HCT116 (cell line): ENCODE results near the gene SASS6. TPM values are rescaled to one million over a fixed set of nuclear protein-coding genes. Genes with fewer than 3 reads are reported as not detected.

Experiments used
- ATAC-seq: fragments of 200-7000 bp; cut with Tn5 transposase; 2 replicates; pipeline ENCODE4 v1.9.1; 2020; ENCODE audit warnings: mild to moderate bottlenecking, moderate library complexity
- BruUV-seq: library from RNA; stranded (reverse); fragments of 400-500 nt; replicated peaks from 2 replicates; lab custom pipeline; 2021; lab: Mats Ljungman, UMichigan
- CTCF ChIA-PET: fragments of 300-600 bp; sonication (Branson Sonifier 250); formaldehyde crosslinking; loops from one replicate; lab custom pipeline; 2021; ENCODE audit warnings: antibody characterized with exemption; lab: Charles Lee
- POLR2A ChIA-PET: fragments of 300-600, 350-600 bp; sonication (Branson Sonifier 250); formaldehyde crosslinking; loops from one replicate; lab custom pipeline; 2021; ENCODE audit warnings: antibody characterized with exemption; lab: Charles Lee
- RAD21 ChIA-PET, 2 experiments: fragments of 300-600 bp; sonication (Branson Sonifier 250); formaldehyde crosslinking; loops; one replicate each; lab custom pipeline; 2023; ENCODE audit warnings: low total read pairs in 2 of 2; ENCODE audit not compliant: uncharacterized antibody in 2 of 2, unreplicated experiment in 2 of 2, low non-redundant PET in 1 of 2; lab: Charles Lee
- DNase-seq: peaks from one replicate; pipeline ENCODE4 v3.0.0-alpha.2; 2010; ENCODE audit warnings: low read depth, low spot score
- H2AFZ ChIP-seq: fragments of 200-600 bp; shearing (Covaris generic), sonication (generic); 2 replicates; pipeline ENCODE4 v1.6.1; 2017; ENCODE audit warnings: low read depth, mixed run types, mixed read lengths, antibody characterized with exemption, low read length; ENCODE audit not compliant: poor library complexity, severe bottlenecking
- H3K27ac ChIP-seq: 2 replicates; pipeline ENCODE4 v1.5.1; 2012; ENCODE audit warnings: low read depth, low read length
- H3K27me3 ChIP-seq: fragments of 200-600 bp; sonication (generic); 2 replicates; pipeline ENCODE4 v1.6.1; 2016; ENCODE audit warnings: mixed run types, low read length, mixed read lengths; ENCODE audit not compliant: insufficient read depth
- H3K36me3 ChIP-seq, 2 experiments: fragments of 200-500 bp in 1 of 2; fragments of 200-600 bp in 1 of 2; sonication (Bioruptor generic) in 1 of 2; sonication (generic) in 1 of 2; 2 replicates each; pipeline versions ENCODE4 v1.5.1 to v1.6.1; 2014 to 2016; ENCODE audit warnings: low read length in 2 of 2, inconsistent platforms in 1 of 2, mixed read lengths in 1 of 2, mixed run types in 1 of 2; ENCODE audit not compliant: insufficient read depth in 2 of 2, control insufficient read depth in 1 of 2
- H3K4me1 ChIP-seq, 2 experiments: fragments of 200-600 bp in 1 of 2; sonication (generic) in 1 of 2; 2 replicates each; pipeline versions ENCODE4 v1.5.1 to v1.6.1; 2012 to 2017; ENCODE audit warnings: low read length in 2 of 2, inconsistent platforms in 1 of 2, mild to moderate bottlenecking in 1 of 2, mixed read lengths in 1 of 2, mixed run types in 1 of 2, moderate library complexity in 1 of 2; ENCODE audit not compliant: insufficient read depth in 2 of 2, control insufficient read depth in 1 of 2
- H3K4me2 ChIP-seq: fragments of 200-600 bp; sonication (generic); 2 replicates; pipeline ENCODE4 v1.6.1; 2017; ENCODE audit warnings: mixed run types, low read length, mixed read lengths
- H3K4me3 ChIP-seq, 2 experiments: fragments of 200-600 bp in 1 of 2; sonication (generic) in 1 of 2; replicated peaks in 1 of 2; 2 replicates each; pipeline ENCODE4 v1.5.1; 2011 to 2016; ENCODE audit warnings: low read length in 2 of 2, control low read depth in 1 of 2, low read depth in 1 of 2, mild to moderate bottlenecking in 1 of 2, mixed read lengths in 1 of 2, mixed run types in 1 of 2
- H3K79me2 ChIP-seq: fragments of 200-600 bp; sonication (generic); 2 replicates; pipeline ENCODE4 v1.6.1; 2017; ENCODE audit warnings: mild to moderate bottlenecking, mixed run types, low read length, moderate library complexity, mixed read lengths; ENCODE audit not compliant: insufficient read depth
- H3K9ac ChIP-seq: fragments of 200-600 bp; sonication (generic); 2 replicates; pipeline ENCODE4 v1.6.1; 2016; ENCODE audit warnings: low read length, mixed read lengths
- H3K9me2 ChIP-seq: fragments of 200-600 bp; sonication (generic), shearing (Covaris generic); 2 replicates; pipeline ENCODE4 v1.6.1; 2017; ENCODE audit warnings: mixed run types, mild to moderate bottlenecking, moderate library complexity; ENCODE audit not compliant: insufficient read depth
- H3K9me3 ChIP-seq, 2 experiments: fragments of 200-500 bp in 1 of 2; fragments of 200-600 bp in 1 of 2; sonication (Bioruptor generic) in 1 of 2; sonication (generic) in 1 of 2; 2 replicates each; pipeline ENCODE4 v1.6.1; 2014 to 2017; ENCODE audit warnings: low read length in 2 of 2, mixed read lengths in 2 of 2, inconsistent platforms in 1 of 2, low read depth in 1 of 2, mild to moderate bottlenecking in 1 of 2, mixed run types in 1 of 2, moderate library complexity in 1 of 2; ENCODE audit not compliant: control insufficient read depth in 1 of 2, insufficient read depth in 1 of 2
- H4K20me1 ChIP-seq: fragments of 200-600 bp; sonication (generic), shearing (Covaris generic); 2 replicates; pipeline ENCODE4 v1.6.1; 2017; ENCODE audit warnings: mixed run types, mild to moderate bottlenecking, moderate library complexity; ENCODE audit not compliant: insufficient read depth
- CEBPB ChIP-seq: IDR thresholded peaks from 2 replicates; pipeline ENCODE4 v1.6.1; 2012; ENCODE audit warnings: low read depth
- ELF1 ChIP-seq: IDR thresholded peaks from 2 replicates; pipeline ENCODE4 v1.6.1; 2012; ENCODE audit warnings: low read depth, borderline replicate concordance
- EZH2 ChIP-seq: fragments of 200-600 bp; sonication (generic); IDR thresholded peaks from 2 replicates; pipeline ENCODE4 v1.6.1; 2017; ENCODE audit warnings: antibody characterized with exemption, mixed run types
- FOSL1 ChIP-seq: IDR thresholded peaks from 2 replicates; pipeline ENCODE4 v1.6.1; 2012; ENCODE audit warnings: low read depth
- JUND ChIP-seq: IDR thresholded peaks from 2 replicates; pipeline ENCODE4 v1.6.1; 2012
- POLR2A ChIP-seq: IDR thresholded peaks from 2 replicates; pipeline ENCODE4 v1.7.0; 2011; ENCODE audit warnings: borderline replicate concordance; ENCODE audit not compliant: insufficient read depth, insufficient read length; ENCODE audit errors: extremely low read depth
- POLR2AphosphoS5 ChIP-seq: IDR thresholded peaks from 2 replicates; pipeline ENCODE4 v1.6.1; 2011; ENCODE audit warnings: mild to moderate bottlenecking, low read depth, low read length, moderate library complexity
- RAD21 ChIP-seq: IDR thresholded peaks from 2 replicates; pipeline ENCODE4 v1.6.1; 2012; ENCODE audit warnings: low read depth, mild to moderate bottlenecking
- SIN3A ChIP-seq: IDR thresholded peaks from 2 replicates; pipeline ENCODE4 v1.6.1; 2012; ENCODE audit warnings: low read depth
- SP1 ChIP-seq: IDR thresholded peaks from 2 replicates; pipeline ENCODE4 v1.6.1; 2012; ENCODE audit warnings: low read depth
- TCF7L2 ChIP-seq: IDR thresholded peaks from 2 replicates; pipeline ENCODE4 v1.7.0; 2011; ENCODE audit warnings: borderline replicate concordance, inconsistent platforms; ENCODE audit not compliant: insufficient read depth, insufficient read length; ENCODE audit errors: extremely low read depth
- YY1 ChIP-seq: IDR thresholded peaks from 2 replicates; pipeline ENCODE4 v1.6.1; 2011; ENCODE audit warnings: low read length, low read depth, moderate library complexity, mild to moderate bottlenecking; ENCODE audit not compliant: insufficient replicate concordance; ENCODE audit errors: extremely low read depth
- ZFX ChIP-seq: fragments of 450-650 bp; IDR thresholded peaks from 2 replicates; pipeline ENCODE4 v1.6.1; 2017
- ZNF274 ChIP-seq: fragments of 200-500 bp; sonication (Bioruptor generic); IDR thresholded peaks from 2 replicates; pipeline ENCODE4 v1.6.1; 2014; ENCODE audit warnings: mild to moderate bottlenecking, low read depth, low read length, inconsistent platforms
- intact Hi-C: fragments of 100-400 bp; cut with micrococcal nuclease; formaldehyde crosslinking; loops from 2 replicates; pipeline ENCODE4 v1.10.0; 2022
- total RNA-seq: library from RNA; stranded (reverse); gene quantifications from one replicate; pipeline ENCODE4 v1.2.1, GENCODE V29; 2021; ENCODE audit not compliant: unreplicated experiment
- TF ChIP-seq, protein P1 (sequence below), 3 experiments: fragments of 200-600 bp in 1 of 3; sonication (generic) in 1 of 3; IDR thresholded peaks in 2 of 3; conservative IDR thresholded peaks in 1 of 3; 2 replicates each; pipeline ENCODE4 v1.5.1; 2012 to 2017; ENCODE audit warnings: low read depth in 2 of 3, low read length in 2 of 3, antibody characterized with exemption in 1 of 3, borderline replicate concordance in 1 of 3, control low read depth in 1 of 3, mild to moderate bottlenecking in 1 of 3, mixed read lengths in 1 of 3, mixed run types in 1 of 3, moderate library complexity in 1 of 3; ENCODE audit not compliant: insufficient read depth in 1 of 3
- TF ChIP-seq, protein P2 (sequence below): IDR thresholded peaks from 2 replicates; pipeline ENCODE4 v1.6.1; 2012; ENCODE audit warnings: low read depth
- TF ChIP-seq, protein P3 (sequence below): IDR thresholded peaks from 2 replicates; pipeline ENCODE4 v1.6.1; 2011; ENCODE audit warnings: mild to moderate bottlenecking, low read length, moderate library complexity; ENCODE audit not compliant: insufficient replicate concordance; ENCODE audit errors: extremely low read depth

The SASS6 gene
- total RNA-seq, 1 experiment from 2014 or later, result 13.7 TPM

DNA sequence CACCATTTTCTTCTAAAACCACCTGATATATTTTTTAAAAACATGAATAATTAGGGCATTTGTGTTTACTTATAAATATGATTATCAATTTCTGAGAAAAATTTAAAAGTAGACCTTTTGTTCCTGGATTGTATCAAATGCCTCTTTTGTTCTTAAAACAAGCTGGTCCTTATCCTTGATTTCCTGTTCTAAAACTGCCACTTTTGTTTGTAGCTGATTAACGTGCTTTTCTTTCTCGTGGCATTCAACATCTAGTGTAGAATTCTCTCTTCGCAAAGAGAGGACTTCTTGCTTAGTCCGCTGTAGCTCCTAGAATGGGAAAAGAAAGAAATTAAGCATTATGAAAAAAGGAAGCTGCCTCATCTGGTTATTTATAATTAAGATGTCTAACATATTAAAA, 25.0 kb downstream of the SASS6 start:
- RAD21 ChIA-PET, result no interaction called here
- H3K4me1 ChIP-seq, result no peaks in the 10 kb centered on the region
- POLR2A ChIA-PET, result no interaction called here
- H3K27ac ChIP-seq, result no peak overlapping the region
- H3K9me2 ChIP-seq, result no peaks in the 10 kb centered on the region
- no peaks in the 10 kb centered on the region for H3K9me3 ChIP-seq
- no peak for ATAC-seq
- no peak overlapping the region for H2AFZ ChIP-seq
- peaks cover 22 to 27% of the 10 kb centered on the region in 2 experiments; a peak in 3 of 4 replicates for H3K36me3 ChIP-seq
- H3K27me3 ChIP-seq, result no peaks in the 10 kb centered on the region
- no peak overlapping the region for H3K4me2 ChIP-seq
- no peak overlapping the region for H3K9ac ChIP-seq
- intact Hi-C loops, result no loop called here
- TF ChIP-seq RAD21 (no peak), YY1 (no peak), ELF1 (no peak), ZFX (no peak), JUND (no peak), TCF7L2 (no peak), POLR2A (no peak), EZH2 (no peak), SIN3A (no peak), ZNF274 (no peak), POLR2AphosphoS5 (no peak), CEBPB (no peak), FOSL1 (no peak), SP1 (no peak)
- TF ChIP-seq, protein P1, sequence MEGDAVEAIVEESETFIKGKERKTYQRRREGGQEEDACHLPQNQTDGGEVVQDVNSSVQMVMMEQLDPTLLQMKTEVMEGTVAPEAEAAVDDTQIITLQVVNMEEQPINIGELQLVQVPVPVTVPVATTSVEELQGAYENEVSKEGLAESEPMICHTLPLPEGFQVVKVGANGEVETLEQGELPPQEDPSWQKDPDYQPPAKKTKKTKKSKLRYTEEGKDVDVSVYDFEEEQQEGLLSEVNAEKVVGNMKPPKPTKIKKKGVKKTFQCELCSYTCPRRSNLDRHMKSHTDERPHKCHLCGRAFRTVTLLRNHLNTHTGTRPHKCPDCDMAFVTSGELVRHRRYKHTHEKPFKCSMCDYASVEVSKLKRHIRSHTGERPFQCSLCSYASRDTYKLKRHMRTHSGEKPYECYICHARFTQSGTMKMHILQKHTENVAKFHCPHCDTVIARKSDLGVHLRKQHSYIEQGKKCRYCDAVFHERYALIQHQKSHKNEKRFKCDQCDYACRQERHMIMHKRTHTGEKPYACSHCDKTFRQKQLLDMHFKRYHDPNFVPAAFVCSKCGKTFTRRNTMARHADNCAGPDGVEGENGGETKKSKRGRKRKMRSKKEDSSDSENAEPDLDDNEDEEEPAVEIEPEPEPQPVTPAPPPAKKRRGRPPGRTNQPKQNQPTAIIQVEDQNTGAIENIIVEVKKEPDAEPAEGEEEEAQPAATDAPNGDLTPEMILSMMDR (IDR thresholded peaks at IDR 0.05 in 2 of 3, conservative IDR thresholded peaks at IDR 0.05 in 1 of 3; ENCODE audit: borderline replicate concordance in 1 of 3, insufficient read depth in 1 of 3, low read depth in 2 of 3, low read length in 2 of 3), result no peak
- TF ChIP-seq, protein P2, sequence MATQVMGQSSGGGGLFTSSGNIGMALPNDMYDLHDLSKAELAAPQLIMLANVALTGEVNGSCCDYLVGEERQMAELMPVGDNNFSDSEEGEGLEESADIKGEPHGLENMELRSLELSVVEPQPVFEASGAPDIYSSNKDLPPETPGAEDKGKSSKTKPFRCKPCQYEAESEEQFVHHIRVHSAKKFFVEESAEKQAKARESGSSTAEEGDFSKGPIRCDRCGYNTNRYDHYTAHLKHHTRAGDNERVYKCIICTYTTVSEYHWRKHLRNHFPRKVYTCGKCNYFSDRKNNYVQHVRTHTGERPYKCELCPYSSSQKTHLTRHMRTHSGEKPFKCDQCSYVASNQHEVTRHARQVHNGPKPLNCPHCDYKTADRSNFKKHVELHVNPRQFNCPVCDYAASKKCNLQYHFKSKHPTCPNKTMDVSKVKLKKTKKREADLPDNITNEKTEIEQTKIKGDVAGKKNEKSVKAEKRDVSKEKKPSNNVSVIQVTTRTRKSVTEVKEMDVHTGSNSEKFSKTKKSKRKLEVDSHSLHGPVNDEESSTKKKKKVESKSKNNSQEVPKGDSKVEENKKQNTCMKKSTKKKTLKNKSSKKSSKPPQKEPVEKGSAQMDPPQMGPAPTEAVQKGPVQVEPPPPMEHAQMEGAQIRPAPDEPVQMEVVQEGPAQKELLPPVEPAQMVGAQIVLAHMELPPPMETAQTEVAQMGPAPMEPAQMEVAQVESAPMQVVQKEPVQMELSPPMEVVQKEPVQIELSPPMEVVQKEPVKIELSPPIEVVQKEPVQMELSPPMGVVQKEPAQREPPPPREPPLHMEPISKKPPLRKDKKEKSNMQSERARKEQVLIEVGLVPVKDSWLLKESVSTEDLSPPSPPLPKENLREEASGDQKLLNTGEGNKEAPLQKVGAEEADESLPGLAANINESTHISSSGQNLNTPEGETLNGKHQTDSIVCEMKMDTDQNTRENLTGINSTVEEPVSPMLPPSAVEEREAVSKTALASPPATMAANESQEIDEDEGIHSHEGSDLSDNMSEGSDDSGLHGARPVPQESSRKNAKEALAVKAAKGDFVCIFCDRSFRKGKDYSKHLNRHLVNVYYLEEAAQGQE, result no peak
- TF ChIP-seq, protein P3, sequence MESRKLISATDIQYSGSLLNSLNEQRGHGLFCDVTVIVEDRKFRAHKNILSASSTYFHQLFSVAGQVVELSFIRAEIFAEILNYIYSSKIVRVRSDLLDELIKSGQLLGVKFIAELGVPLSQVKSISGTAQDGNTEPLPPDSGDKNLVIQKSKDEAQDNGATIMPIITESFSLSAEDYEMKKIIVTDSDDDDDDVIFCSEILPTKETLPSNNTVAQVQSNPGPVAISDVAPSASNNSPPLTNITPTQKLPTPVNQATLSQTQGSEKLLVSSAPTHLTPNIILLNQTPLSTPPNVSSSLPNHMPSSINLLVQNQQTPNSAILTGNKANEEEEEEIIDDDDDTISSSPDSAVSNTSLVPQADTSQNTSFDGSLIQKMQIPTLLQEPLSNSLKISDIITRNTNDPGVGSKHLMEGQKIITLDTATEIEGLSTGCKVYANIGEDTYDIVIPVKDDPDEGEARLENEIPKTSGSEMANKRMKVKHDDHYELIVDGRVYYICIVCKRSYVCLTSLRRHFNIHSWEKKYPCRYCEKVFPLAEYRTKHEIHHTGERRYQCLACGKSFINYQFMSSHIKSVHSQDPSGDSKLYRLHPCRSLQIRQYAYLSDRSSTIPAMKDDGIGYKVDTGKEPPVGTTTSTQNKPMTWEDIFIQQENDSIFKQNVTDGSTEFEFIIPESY, result no peak
- BruUV-seq, result no TSS peak
- CTCF ChIA-PET, result no interaction called here
- DNase-seq, result no peak
- H3K79me2 ChIP-seq, result peaks cover 4% of the 10 kb centered on the region; the same call in 1 of the 2 replicates
- no peak overlapping the region for H3K4me3 ChIP-seq
- H4K20me1 ChIP-seq, result no peaks in the 10 kb centered on the region; the same call in 1 of the 2 replicates
